ENCODE data around the gene SNX15. TPM values are rescaled to one million over a fixed set of nuclear protein-coding genes. Genes with fewer than 3 reads are reported as not detected.
"Not testable (repeated sequence)": the region's sequence is repeated elsewhere in the genome, so short reads cannot be mapped to it uniquely, and the experiment has no call there.

SNX15 gene
- total RNA-seq, 8 experiments from 2014 or later = 8.5 to 27.1 (median 13.9) TPM

- ATAC-seq (replicated peaks in 6 of 8); H3K4me1 ChIP-seq (replicated peaks in 1 of 2); H3K4me3 ChIP-seq; in situ Hi-C loops (cut with MboI; ENCODE audit: low pct_unique_long_range_greater_than_20kb in 2 of 9, low sequenced_read_pairs in 9 of 9, unreplicated experiment in 9 of 9); H3K27ac ChIP-seq: not testable (repeated sequence)
- 63 to 100% (median 92%) methylated on average over 1 to 2 of the region's 8 CpGs; no CpG with 5 or more reads in 3 of the 10 experiments for WGBS, 10 experiments
Measured at GRCh38 chr11:65023502-65023901, 3.7 kb upstream of the SNX15 start.

GRCh38 chr11:65026810-65027209 is 429 bp upstream of the SNX15 start:
- H3K27ac ChIP-seq = no peak overlapping the region
- in situ Hi-C loops (cut with MboI; ENCODE audit: low pct_unique_long_range_greater_than_20kb in 2 of 9, low sequenced_read_pairs in 9 of 9, unreplicated experiment in 9 of 9) = no loop called here
- peaks cover 3 to 5% of the 10 kb centered on the region in 2 donors for H3K4me1 ChIP-seq (replicated peaks in 1 of 2)
- 7 to 93% (median 56%) methylated on average over 2 to 6 of the region's 10 CpGs; no CpG with 5 or more reads in 2 of the 10 experiments for WGBS, 10 experiments
- peak overlapping the region; percentile 62 to 91 (median 67) for H3K4me3 ChIP-seq
- ATAC-seq (replicated peaks in 6 of 8) = peak in 2 of 8 experiments; percentile 8 to 10

GRCh38 chr11:65032216-65032615 is 5.0 kb downstream of the SNX15 start:
- Histone ChIP-seq H3K27ac (no peak overlapping the region), H3K4me1 (replicated peaks in 1 of 2) (peaks cover 0 to 2% of the 10 kb centered on the region in 2 donors), H3K4me3 (no peak overlapping the region)
- in situ Hi-C loops (cut with MboI; ENCODE audit: low pct_unique_long_range_greater_than_20kb in 2 of 9, low sequenced_read_pairs in 9 of 9, unreplicated experiment in 9 of 9) = no loop called here
- no peak for ATAC-seq (replicated peaks in 6 of 8)
- 20 to 100% (median 46%) methylated on average over 1 to 4 of the region's 13 CpGs; no CpG with 5 or more reads in 6 of the 10 experiments for WGBS, 10 experiments

DNA sequence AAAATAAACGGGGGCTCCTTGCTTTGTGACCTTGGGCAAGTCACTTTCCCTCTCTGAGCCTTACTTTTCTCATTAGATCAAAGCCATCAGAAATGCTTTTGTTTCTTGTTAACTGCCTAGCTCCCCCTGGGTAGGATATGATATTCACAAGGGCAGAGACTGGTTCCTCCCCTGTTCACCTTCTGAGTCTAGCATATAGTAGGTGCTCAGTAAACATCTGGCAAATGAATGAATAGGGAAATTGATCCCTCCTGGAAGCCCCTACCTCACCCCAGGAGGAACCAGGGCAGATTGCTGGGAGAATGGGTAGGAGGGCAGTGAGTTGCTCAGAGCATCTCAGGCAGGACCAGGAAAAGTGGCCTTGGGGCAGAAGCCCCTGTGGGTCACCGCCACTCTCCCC is 7.2 kb downstream of the SNX15 start:
- ATAC-seq (replicated peaks in 6 of 8) = no peak
- Histone ChIP-seq H3K4me1 (replicated peaks in 1 of 2) (no peaks in the 10 kb centered on the region), H3K4me3 (no peak overlapping the region), H3K27ac (no peak overlapping the region)
- in situ Hi-C loops (cut with MboI; ENCODE audit: low pct_unique_long_range_greater_than_20kb in 2 of 9, low sequenced_read_pairs in 9 of 9, unreplicated experiment in 9 of 9) = no loop called here
- 78 to 100% (median 92%) methylated on average over 1 to 2 of the region's 2 CpGs; no CpG with 5 or more reads in 5 of the 10 experiments for WGBS, 10 experiments

- ATAC-seq (replicated peaks in 6 of 8) = no peak
- in situ Hi-C loops (cut with MboI; ENCODE audit: low pct_unique_long_range_greater_than_20kb in 2 of 9, low sequenced_read_pairs in 9 of 9, unreplicated experiment in 9 of 9) = no loop called here
- H3K4me3 ChIP-seq = no peak overlapping the region
- H3K4me1 ChIP-seq (replicated peaks in 1 of 2) = no peaks in the 10 kb centered on the region
- no peak overlapping the region for H3K27ac ChIP-seq
- 0 to 100% (median 45%) methylated on average over 1 to 7 of the region's 11 CpGs; no CpG with 5 or more reads in 4 of the 10 experiments for WGBS, 10 experiments
Measured at GRCh38 chr11:65035579-65035978, 8.3 kb downstream of the SNX15 start.

GRCh38 chr11:65036931-65037330 is 9.7 kb downstream of the SNX15 start:
- Histone ChIP-seq H3K4me1 (replicated peaks in 1 of 2) (peaks cover under 1% of the 10 kb centered on the region in 2 donors), H3K4me3 (no peak overlapping the region), H3K27ac (no peak overlapping the region)
- WGBS, 10 experiments = 80 to 100% (median 95%) methylated on average over 1 to 6 of the region's 6 CpGs; no CpG with 5 or more reads in 5 of the 10 experiments
- no peak for ATAC-seq (replicated peaks in 6 of 8)
- in situ Hi-C loops (cut with MboI; ENCODE audit: low pct_unique_long_range_greater_than_20kb in 2 of 9, low sequenced_read_pairs in 9 of 9, unreplicated experiment in 9 of 9) = no loop called here

GRCh38 chr11:65040520-65040846 is 13.2 kb downstream of the SNX15 start:
- ATAC-seq (replicated peaks in 6 of 8) = no peak

GRCh38 chr11:65040847-65041622 is 13.8 kb downstream of the SNX15 start, which contains the start of gene SAC3D1:
Gene SAC3D1, plus strand, starts transcription at chr11:65041210. Its CDS starts 83 bp downstream, at chr11:65041293.
- Histone ChIP-seq H3K27ac (peak within 1 kb of the TSS; percentile 82 to 87), H3K4me1 (replicated peaks in 1 of 2) (peaks cover 7 to 8% of the 10 kb centered on the region in 2 donors), H3K4me3 (peak within 1 kb of the TSS; percentile 60 to 82 (median 80))
- ATAC-seq (replicated peaks in 6 of 8) = peak; percentile 84 to 94 (median 93)
- in situ Hi-C loops (cut with MboI; ENCODE audit: low pct_unique_long_range_greater_than_20kb in 2 of 9, low sequenced_read_pairs in 9 of 9, unreplicated experiment in 9 of 9) = no loop called here
- WGBS, 10 experiments = 0 to 1% (median 0%) methylated on average over 1 to 15 of the region's 91 CpGs; no CpG with 5 or more reads in 6 of the 10 experiments

More at GRCh38 chr11:65040520-65040846, 13.2 kb downstream of the SNX15 start:
- Histone ChIP-seq H3K4me3 (peak overlapping the region; percentile 60 to 82 (median 80)), H3K4me1 (replicated peaks in 1 of 2) (peaks cover 7 to 8% of the 10 kb centered on the region in 2 donors), H3K27ac (peak overlapping the region; percentile 82 to 87)
- in situ Hi-C loops (cut with MboI; ENCODE audit: low pct_unique_long_range_greater_than_20kb in 2 of 9, low sequenced_read_pairs in 9 of 9, unreplicated experiment in 9 of 9) = no loop called here
- 18 to 92% (median 47%) methylated on average over 2 to 5 of the region's 7 CpGs; no CpG with 5 or more reads in 2 of the 10 experiments for WGBS, 10 experiments

DNA sequence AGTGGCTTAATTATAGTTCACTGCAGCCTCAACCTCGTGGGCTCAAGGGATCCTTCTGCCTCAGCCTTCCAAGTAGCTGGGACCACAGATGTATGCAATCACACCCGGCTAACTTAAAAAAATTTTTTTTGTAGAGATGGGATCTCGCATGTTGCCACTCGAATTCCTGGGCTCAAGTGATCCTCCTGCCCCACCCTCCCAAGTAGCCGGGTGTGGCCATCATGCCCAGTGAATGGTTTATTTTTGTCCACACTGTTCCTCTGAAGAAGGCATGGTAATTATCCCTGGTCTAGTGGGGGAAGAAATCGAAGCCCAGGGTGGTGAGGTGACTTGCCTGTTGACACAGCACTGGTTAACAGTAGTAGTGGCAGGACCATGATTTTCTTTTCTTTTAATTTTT is 15.7 kb downstream of the SNX15 start:
- ATAC-seq (replicated peaks in 6 of 8) = no peak
- in situ Hi-C loops (cut with MboI; ENCODE audit: low pct_unique_long_range_greater_than_20kb in 2 of 9, low sequenced_read_pairs in 9 of 9, unreplicated experiment in 9 of 9) = no loop called here
- no peak overlapping the region for H3K27ac ChIP-seq
- peaks cover 7 to 8% of the 10 kb centered on the region in 2 donors for H3K4me1 ChIP-seq (replicated peaks in 1 of 2)
- no peak overlapping the region for H3K4me3 ChIP-seq
- 23 to 100% (median 83%) methylated on average over 1 to 6 of the region's 6 CpGs; no CpG with 5 or more reads in 3 of the 10 experiments for WGBS, 10 experiments

DNA sequence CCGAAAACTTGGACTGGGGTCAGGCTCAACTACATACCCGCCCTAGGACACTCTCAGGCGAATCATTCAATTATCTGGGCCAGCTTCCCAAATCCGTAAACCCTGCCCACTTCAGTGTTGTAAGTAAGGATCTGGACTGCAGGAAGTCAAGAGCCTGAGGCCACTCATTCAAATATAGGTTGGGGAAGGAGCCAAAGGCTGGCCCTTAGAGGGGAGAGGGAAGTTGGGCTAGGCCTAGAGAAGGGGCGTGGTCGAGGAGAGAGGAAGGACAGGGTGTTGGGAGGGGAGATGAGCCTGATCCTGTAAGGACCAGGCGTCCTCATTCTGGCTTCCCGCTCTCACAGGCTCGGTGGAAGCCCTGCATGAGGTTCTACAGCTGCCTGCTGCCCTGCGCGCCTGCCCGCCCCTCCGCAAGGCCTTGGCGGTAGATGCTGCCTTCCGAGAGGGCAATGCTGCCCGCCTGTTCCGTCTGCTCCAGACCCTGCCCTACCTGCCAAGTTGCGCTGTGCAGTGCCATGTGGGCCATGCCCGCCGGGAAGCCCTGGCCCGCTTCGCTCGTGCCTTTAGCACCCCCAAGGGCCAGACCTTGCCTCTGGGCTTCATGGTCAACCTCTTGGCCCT is 16.8 kb downstream of the SNX15 start:
- ATAC-seq (replicated peaks in 6 of 8) = peak in 3 of 8 experiments; percentile 0 to 26 (median 1)
- 34 to 100% (median 85%) methylated on average over 1 to 15 of the region's 23 CpGs; no CpG with 5 or more reads in 2 of the 10 experiments for WGBS, 10 experiments
- in situ Hi-C loops (cut with MboI; ENCODE audit: low pct_unique_long_range_greater_than_20kb in 2 of 9, low sequenced_read_pairs in 9 of 9, unreplicated experiment in 9 of 9) = no loop called here
- Histone ChIP-seq H3K4me1 (replicated peaks in 1 of 2) (peaks cover 7 to 8% of the 10 kb centered on the region in 2 donors), H3K4me3 (no peak overlapping the region), H3K27ac (no peak overlapping the region)

DNA sequence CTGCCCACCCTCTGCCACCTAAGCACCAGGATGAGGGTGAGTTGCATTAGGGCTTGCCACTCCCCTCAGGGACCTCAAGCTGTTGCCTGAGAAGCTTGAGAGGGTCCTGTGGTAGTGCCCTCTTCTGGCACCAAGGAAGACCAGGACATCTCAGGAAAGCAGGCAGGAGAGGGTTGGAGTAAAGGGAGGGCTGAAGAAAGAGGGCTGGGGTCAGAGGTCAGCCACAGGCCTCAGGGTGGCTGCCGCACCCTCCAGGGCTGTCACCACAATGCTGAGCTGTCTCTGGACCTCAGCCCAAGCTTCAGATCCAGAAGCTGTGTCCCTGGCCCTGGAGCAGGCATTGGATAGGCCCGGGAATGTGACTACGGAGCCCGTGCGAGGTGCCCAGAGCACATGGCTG is 17.8 kb downstream of the SNX15 start:
- 97% methylated on average over 4 of the region's 5 CpGs; no CpG with 5 or more reads in 9 of the 10 experiments for WGBS, 10 experiments
- no peak for ATAC-seq (replicated peaks in 6 of 8)

DNA sequence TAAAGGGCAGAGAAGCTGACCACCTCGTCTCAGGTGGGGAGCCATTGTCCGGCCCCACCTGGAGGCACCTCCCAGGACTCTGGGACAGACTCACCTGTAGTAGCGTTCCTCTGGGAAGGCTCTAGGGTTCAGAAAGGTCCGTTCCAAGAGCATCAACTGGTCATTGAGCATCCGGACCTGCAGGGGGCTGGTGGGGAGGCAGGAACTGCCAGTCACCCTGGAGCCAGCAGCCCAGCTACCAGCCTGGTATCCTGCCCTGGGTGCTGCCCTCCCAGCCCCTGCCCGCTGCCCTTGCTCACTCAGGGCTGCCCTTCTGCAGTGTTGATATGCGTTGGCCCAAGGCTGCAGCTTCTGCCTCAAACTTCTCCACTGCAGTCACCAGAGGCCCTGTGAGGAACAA is 18.5 kb downstream of the SNX15 start:
- in situ Hi-C loops (cut with MboI; ENCODE audit: low pct_unique_long_range_greater_than_20kb in 2 of 9, low sequenced_read_pairs in 9 of 9, unreplicated experiment in 9 of 9) = no loop called here
- Histone ChIP-seq H3K4me3 (no peak overlapping the region), H3K4me1 (replicated peaks in 1 of 2) (peaks cover 7 to 8% of the 10 kb centered on the region in 2 donors), H3K27ac (no peak overlapping the region)
- ATAC-seq (replicated peaks in 6 of 8) = no peak
- 83 to 100% (median 100%) methylated on average over 1 to 2 of the region's 7 CpGs; no CpG with 5 or more reads in 7 of the 10 experiments for WGBS, 10 experiments

More for the DNA sequence above, 17.8 kb downstream of the SNX15 start:
- H3K27ac ChIP-seq = no peak overlapping the region
- no peak overlapping the region for H3K4me3 ChIP-seq
- in situ Hi-C loops (cut with MboI; ENCODE audit: low pct_unique_long_range_greater_than_20kb in 2 of 9, low sequenced_read_pairs in 9 of 9, unreplicated experiment in 9 of 9) = no loop called here
- peaks cover 7 to 8% of the 10 kb centered on the region in 2 donors for H3K4me1 ChIP-seq (replicated peaks in 1 of 2)
